Ishikawa (cell line): ENCODE measurements around the gene OTUD5.
A peak's percentile ranks its signal among the peaks of the same experiment; 100 is the strongest.

Experiments used
- CEBPB ChIP-seq: IDR thresholded peaks from 2 replicates; pipeline ENCODE4 v1.6.1; 2012
- CREB1 ChIP-seq: IDR thresholded peaks from 2 replicates; pipeline ENCODE4 v1.6.1; 2012; ENCODE audit warnings: low read depth
- EGR1 ChIP-seq: IDR thresholded peaks from 2 replicates; pipeline ENCODE4 v1.6.1; 2012
- EP300 ChIP-seq: IDR thresholded peaks from 2 replicates; pipeline ENCODE4 v1.6.1; 2012; ENCODE audit warnings: borderline replicate concordance
- FOXM1 ChIP-seq: IDR thresholded peaks from 2 replicates; pipeline ENCODE4 v1.6.1; 2012; ENCODE audit warnings: low read depth, borderline replicate concordance
- NFIC ChIP-seq: IDR thresholded peaks from 2 replicates; pipeline ENCODE4 v1.6.1; 2012
- RAD21 ChIP-seq: IDR thresholded peaks from 2 replicates; pipeline ENCODE4 v1.6.1; 2012; ENCODE audit warnings: low read depth
- TAF1 ChIP-seq: IDR thresholded peaks from 2 replicates; pipeline ENCODE4 v1.6.1; 2012; ENCODE audit warnings: low read depth, mild to moderate bottlenecking
- TCF12 ChIP-seq: IDR thresholded peaks from 2 replicates; pipeline ENCODE4 v1.6.1; 2012; ENCODE audit warnings: low read depth
- TEAD4 ChIP-seq: IDR thresholded peaks from 2 replicates; pipeline ENCODE4 v1.6.1; 2012
- YY1 ChIP-seq: IDR thresholded peaks from 2 replicates; pipeline ENCODE4 v1.6.1; 2012; ENCODE audit warnings: low read depth
- ZBTB7A ChIP-seq: IDR thresholded peaks from 2 replicates; pipeline ENCODE4 v1.6.1; 2012; ENCODE audit warnings: low read depth
- TF ChIP-seq, protein P1 (sequence below): IDR thresholded peaks from 2 replicates; pipeline ENCODE4 v1.6.1; 2012; ENCODE audit warnings: low read depth, mild to moderate bottlenecking
- TF ChIP-seq, protein P2 (sequence below): IDR thresholded peaks from 2 replicates; pipeline ENCODE4 v1.6.1; 2012
- TF ChIP-seq, protein P3 (sequence below): IDR thresholded peaks from 2 replicates; pipeline ENCODE4 v1.6.1; 2012

The OTUD5 gene

DNA sequence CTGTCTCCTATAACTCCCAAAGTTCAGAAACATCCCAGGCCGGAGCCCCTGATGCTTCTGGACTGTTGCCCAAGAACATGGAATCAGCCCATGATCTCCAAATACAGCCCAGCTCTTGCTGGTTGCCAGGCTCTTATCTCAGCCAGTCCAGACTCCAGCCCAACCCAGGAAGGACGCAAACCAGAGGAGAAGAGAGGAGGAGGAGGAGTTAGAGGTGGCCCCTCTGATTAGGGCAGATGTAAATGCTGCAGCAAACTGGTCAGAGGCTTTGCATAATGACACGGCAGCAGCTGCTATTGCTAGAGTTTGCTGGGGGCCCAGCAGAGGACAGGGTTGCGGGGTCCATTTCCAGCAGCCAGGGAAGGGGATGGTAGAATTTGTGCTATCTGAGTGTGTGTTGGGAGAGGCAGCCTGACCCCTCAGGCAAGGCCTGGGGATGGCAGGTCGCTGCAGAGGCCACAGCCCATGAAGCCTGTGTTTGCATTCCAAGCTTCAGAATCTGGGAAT, 4.2 kb upstream of the OTUD5 start:
- no peak for TF ChIP-seq TEAD4
- TF ChIP-seq, protein P1, sequence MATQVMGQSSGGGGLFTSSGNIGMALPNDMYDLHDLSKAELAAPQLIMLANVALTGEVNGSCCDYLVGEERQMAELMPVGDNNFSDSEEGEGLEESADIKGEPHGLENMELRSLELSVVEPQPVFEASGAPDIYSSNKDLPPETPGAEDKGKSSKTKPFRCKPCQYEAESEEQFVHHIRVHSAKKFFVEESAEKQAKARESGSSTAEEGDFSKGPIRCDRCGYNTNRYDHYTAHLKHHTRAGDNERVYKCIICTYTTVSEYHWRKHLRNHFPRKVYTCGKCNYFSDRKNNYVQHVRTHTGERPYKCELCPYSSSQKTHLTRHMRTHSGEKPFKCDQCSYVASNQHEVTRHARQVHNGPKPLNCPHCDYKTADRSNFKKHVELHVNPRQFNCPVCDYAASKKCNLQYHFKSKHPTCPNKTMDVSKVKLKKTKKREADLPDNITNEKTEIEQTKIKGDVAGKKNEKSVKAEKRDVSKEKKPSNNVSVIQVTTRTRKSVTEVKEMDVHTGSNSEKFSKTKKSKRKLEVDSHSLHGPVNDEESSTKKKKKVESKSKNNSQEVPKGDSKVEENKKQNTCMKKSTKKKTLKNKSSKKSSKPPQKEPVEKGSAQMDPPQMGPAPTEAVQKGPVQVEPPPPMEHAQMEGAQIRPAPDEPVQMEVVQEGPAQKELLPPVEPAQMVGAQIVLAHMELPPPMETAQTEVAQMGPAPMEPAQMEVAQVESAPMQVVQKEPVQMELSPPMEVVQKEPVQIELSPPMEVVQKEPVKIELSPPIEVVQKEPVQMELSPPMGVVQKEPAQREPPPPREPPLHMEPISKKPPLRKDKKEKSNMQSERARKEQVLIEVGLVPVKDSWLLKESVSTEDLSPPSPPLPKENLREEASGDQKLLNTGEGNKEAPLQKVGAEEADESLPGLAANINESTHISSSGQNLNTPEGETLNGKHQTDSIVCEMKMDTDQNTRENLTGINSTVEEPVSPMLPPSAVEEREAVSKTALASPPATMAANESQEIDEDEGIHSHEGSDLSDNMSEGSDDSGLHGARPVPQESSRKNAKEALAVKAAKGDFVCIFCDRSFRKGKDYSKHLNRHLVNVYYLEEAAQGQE, result no peak
- TF ChIP-seq YY1, result no peak
- TF ChIP-seq FOXM1, result no peak
- TF ChIP-seq, protein P2, sequence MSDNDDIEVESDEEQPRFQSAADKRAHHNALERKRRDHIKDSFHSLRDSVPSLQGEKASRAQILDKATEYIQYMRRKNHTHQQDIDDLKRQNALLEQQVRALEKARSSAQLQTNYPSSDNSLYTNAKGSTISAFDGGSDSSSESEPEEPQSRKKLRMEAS, result no peak
- no peak for TF ChIP-seq CEBPB
- no peak for TF ChIP-seq EP300
- no peak for TF ChIP-seq NFIC
- no peak for TF ChIP-seq RAD21
- TF ChIP-seq TCF12, result no peak
- TF ChIP-seq TAF1, result no peak

DNA sequence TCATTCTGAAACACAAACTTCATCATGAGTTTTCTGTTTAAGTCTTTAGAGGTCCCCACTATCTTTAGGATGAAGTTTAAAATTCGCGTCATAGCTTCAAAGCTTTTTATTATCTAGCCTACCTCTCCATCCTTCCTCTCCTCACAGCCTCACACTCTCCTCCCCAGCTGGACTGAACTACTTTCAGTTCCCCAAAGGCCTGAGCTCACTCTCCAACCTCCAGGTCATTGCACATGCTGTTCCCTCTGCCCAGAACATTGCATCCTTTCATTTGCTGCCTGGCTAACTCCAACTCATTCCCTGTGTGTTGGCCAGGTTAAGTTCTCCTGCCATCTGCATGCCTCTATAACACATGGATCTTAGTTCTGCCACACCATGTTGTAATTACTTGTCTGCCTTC, 2.9 kb upstream of the OTUD5 start:
- TF ChIP-seq, protein P2, result no peak
- TF ChIP-seq CREB1, result no peak
- TF ChIP-seq FOXM1, result no peak
- TF ChIP-seq TAF1, result no peak
- no peak for TF ChIP-seq RAD21
- TF ChIP-seq EGR1, result no peak
- TF ChIP-seq, protein P3, sequence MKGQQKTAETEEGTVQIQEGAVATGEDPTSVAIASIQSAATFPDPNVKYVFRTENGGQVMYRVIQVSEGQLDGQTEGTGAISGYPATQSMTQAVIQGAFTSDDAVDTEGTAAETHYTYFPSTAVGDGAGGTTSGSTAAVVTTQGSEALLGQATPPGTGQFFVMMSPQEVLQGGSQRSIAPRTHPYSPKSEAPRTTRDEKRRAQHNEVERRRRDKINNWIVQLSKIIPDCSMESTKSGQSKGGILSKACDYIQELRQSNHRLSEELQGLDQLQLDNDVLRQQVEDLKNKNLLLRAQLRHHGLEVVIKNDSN, result no peak
- no peak for TF ChIP-seq CEBPB
- TF ChIP-seq EP300, result no peak
- TF ChIP-seq, protein P1, result no peak
- no peak for TF ChIP-seq NFIC
- TF ChIP-seq TEAD4, result no peak
- TF ChIP-seq YY1, result no peak
- no peak for TF ChIP-seq ZBTB7A

DNA sequence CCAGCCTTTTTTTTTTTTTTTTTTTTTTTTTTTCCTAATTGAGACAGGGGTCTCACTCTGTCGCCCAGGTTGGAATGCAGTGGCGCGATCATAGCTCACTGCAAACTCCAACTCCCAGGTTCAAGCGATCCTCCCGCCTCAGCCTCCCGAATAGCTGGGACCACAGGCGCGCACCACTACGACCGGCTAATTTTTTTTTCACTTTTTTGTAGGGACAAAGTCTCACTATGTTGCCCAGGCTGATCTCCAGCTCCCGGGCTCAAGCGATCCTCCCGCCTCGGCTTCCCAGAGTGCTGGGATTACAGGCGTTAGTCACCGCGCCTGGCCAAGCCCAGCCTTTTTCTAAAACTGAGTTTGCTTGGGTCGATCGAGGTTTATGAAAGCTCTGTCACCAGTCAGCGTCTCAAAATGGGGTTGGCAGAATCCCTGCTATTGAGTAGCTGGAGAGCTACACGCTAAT, 1.3 kb upstream of the OTUD5 start:
- TF ChIP-seq TEAD4 (no peak), EP300 (no peak), YY1 (no peak), RAD21 (no peak), NFIC (no peak), CEBPB (no peak), TCF12 (no peak), CREB1 (no peak), FOXM1 (no peak), ZBTB7A (peak; percentile 84), TAF1 (0 out of 2 replicates have a peak, but pooled peaks have one; percentile 25), EGR1 (no peak)
- TF ChIP-seq, protein P3, result no peak
- TF ChIP-seq, protein P1, result no peak

DNA sequence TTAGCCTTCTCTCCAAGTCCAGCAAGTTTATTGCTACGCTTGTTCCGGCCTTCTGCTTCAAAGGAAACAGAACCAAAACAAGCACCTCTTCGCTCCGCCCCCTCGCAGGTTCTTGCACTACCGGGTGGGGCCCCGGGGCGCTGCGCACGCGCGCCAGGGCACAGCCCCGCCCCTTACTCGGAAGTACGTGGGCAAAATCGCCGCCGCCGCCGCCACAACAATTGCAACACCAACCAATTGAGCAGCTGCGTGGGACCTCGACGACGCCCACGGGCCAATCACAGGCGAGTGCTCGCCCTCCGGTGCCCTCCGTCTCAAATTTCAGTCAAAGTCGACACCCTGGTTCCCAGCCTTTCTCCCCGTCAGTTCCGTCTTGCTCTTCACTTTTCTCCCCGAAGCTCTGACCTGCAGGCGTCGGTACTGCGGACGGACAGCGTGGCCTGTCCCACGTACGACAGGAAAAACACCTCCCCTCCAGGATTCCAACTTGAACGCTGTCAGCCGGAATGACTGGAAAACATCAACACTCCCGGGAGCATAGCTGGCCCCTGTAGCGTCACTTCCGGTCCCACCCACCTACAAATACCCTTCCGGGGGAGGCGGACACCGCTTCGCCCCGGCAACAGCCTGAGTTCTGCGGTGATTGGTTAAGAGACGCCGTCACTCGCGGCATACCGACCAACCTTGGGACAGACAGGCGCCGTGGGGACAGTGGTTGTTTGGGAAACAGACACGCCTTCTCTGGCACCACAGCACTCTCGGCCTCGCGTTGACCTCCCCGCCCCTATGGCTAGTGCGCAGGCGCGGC, 624 bp upstream of the OTUD5 start:
- TF ChIP-seq ZBTB7A, result no peak
- no peak for TF ChIP-seq TCF12
- no peak for TF ChIP-seq EP300
- peak; percentile 69 for TF ChIP-seq CREB1
- peak; percentile 40; the same call in 1 of the 2 replicates for TF ChIP-seq CEBPB
- TF ChIP-seq, protein P2, result no peak
